ENCODE results near the gene FOXD1. TPM values are rescaled to one million over a fixed set of nuclear protein-coding genes. Genes with fewer than 3 reads are reported as not detected.
"Not testable (repeated sequence)": the region's sequence is repeated elsewhere in the genome, so short reads cannot be mapped to it uniquely, and the experiment has no call there.

The FOXD1 gene
- polyA plus RNA-seq, 2 of the 4 experiments (the other 2 are of a cell fraction) = 2.2 to 8.2 TPM

GRCh38 chr5:73411936-73412596 lies 36.5 kb downstream of the FOXD1 start:
- Histone ChIP-seq H3K9me3 (peaks cover 12% of the 10 kb centered on the region; the same call in 2 of the 3 replicates), H3K27ac (peak overlapping the region in 1 of 2 experiments; percentile 66; a peak in 3 of 6 replicates), H3K4me3 (no peak overlapping the region), H3K4me2 (peak overlapping the region; percentile 5; the same call in 1 of the 3 replicates), H3K4me1 (0 out of 3 replicates have a peak, but pooled peaks cover 5% of the 10 kb centered on the region)
- ChIA-PET CTCF (no interaction called here), POLR2A (no interaction called here)
- ATAC-seq (peak; percentile 13 to 60; a peak in 3 of 6 replicates), FAIRE-seq (no peak), DNase-seq (ENCODE audit: low read depth in 1 of 2, low spot score in 1 of 2) (no peak)
- 32% methylated on average over 5 of the region's 5 CpGs for WGBS (ENCODE audit: missing lambda C conversion rate)
- TF ChIP-seq MAFK (IDR thresholded peaks at IDR 0.05; ENCODE audit: partially characterized antibody) (no peak), HOXA7 (CRISPR knock-in tag; IDR thresholded peaks at IDR 0.05) (no peak), FOSL2 (IDR thresholded peaks at IDR 0.05) (no peak), FOSL2 (CRISPR knock-in tag; IDR thresholded peaks at IDR 0.05) (no peak), NFE2L2 (conservative IDR thresholded peaks at IDR 0.05; ENCODE audit: low read length) (no peak), KDM5A (IDR thresholded peaks at IDR 0.05) (no peak), CEBPB (IDR thresholded peaks at IDR 0.05) (no peak), FOXS1 (CRISPR knock-in tag; IDR thresholded peaks at IDR 0.05) (no peak), MAX (IDR thresholded peaks at IDR 0.05) (no peak), E2F6 (IDR thresholded peaks at IDR 0.05; ENCODE audit: borderline replicate concordance, low read depth) (no peak), MAZ (IDR thresholded peaks at IDR 0.05; ENCODE audit: borderline replicate concordance, low read depth, low read length) (no peak), ELK1 (IDR thresholded peaks at IDR 0.05; ENCODE audit: low read depth, low read length) (no peak), RAD21 (conservative IDR thresholded peaks at IDR 0.05 in 1 of 2, IDR thresholded peaks at IDR 0.05 in 1 of 2) (no peak), EHF (CRISPR knock-in tag; IDR thresholded peaks at IDR 0.05) (no peak), FOSB (CRISPR knock-in tag; IDR thresholded peaks at IDR 0.05) (no peak), CBX8 (IDR thresholded peaks at IDR 0.05) (no peak), MYC (IDR thresholded peaks at IDR 0.05; ENCODE audit: borderline replicate concordance, low read length) (no peak), SMC3 (IDR thresholded peaks at IDR 0.05) (no peak), PBX3 (IDR thresholded peaks at IDR 0.05) (no peak), CTCF (IDR thresholded peaks at IDR 0.05) (no peak), ZFP36 (IDR thresholded peaks at IDR 0.05; ENCODE audit: borderline replicate concordance, partially characterized antibody) (no peak)

GRCh38 chr5:73409927-73410326 lies 38.6 kb downstream of the FOXD1 start:
- H3K4me3 ChIP-seq; H3K4me2 ChIP-seq; POLR2A ChIA-PET; H3K4me1 ChIP-seq; DNase-seq (ENCODE audit: low read depth in 1 of 2, low spot score in 1 of 2); H3K9me3 ChIP-seq; FAIRE-seq; H3K27ac ChIP-seq; ATAC-seq: not testable (repeated sequence)
- WGBS (ENCODE audit: missing lambda C conversion rate) = 95% methylated on average over 18 of the region's 18 CpGs
- CTCF ChIA-PET = interaction anchor here (0.9 to 1.3 kb wide), 4 partner anchors 10 to 194 kb away, joined by 3 read pairs; no protein-coding TSS in a partner anchor
